MM.1S (cell line): ENCODE measurements around the gene ACTN4.
"Not testable (repeated sequence)": the region's sequence is repeated elsewhere in the genome, so short reads cannot be mapped to it uniquely, and the experiment has no call there.

ENCODE experiments used
- DNase-seq: peaks from one replicate; pipeline ENCODE4 v3.0.0-alpha.2; 2015
- H2AFZ ChIP-seq: fragments of 300-600 bp; sonication (generic); 2 replicates; pipeline ENCODE4 v1.6.0; 2016; ENCODE audit warnings: antibody characterized with exemption, low read length
- H3F3A ChIP-seq: fragments of 300-600 bp; sonication (generic); 2 replicates; pipeline ENCODE4 v1.6.1; 2016; ENCODE audit warnings: mild to moderate bottlenecking, antibody characterized with exemption, low read length, moderate library complexity, mixed read lengths; ENCODE audit not compliant: insufficient read depth
- H3K27ac ChIP-seq: fragments of 300-600 bp; sonication (generic); 2 replicates; pipeline ENCODE4 v1.5.1; 2016; ENCODE audit warnings: mild to moderate bottlenecking, low read length
- H3K27me3 ChIP-seq: fragments of 300-600 bp; sonication (generic); replicated peaks from 2 replicates; pipeline ENCODE4 v1.6.0; 2016; ENCODE audit warnings: low read length; ENCODE audit not compliant: insufficient read depth
- H3K36me3 ChIP-seq: fragments of 300-600 bp; sonication (generic); replicated peaks from 2 replicates; pipeline ENCODE4 v1.6.1; 2016; ENCODE audit warnings: mild to moderate bottlenecking, low read length, mixed read lengths; ENCODE audit not compliant: insufficient read depth
- H3K4me1 ChIP-seq: fragments of 300-600 bp; sonication (generic); 2 replicates; pipeline ENCODE4 v1.6.1; 2016; ENCODE audit warnings: low read length, mixed read lengths
- H3K4me2 ChIP-seq: fragments of 300-600 bp; sonication (generic); 2 replicates; pipeline ENCODE4 v1.6.0; 2016; ENCODE audit warnings: low read depth, low read length
- H3K4me3 ChIP-seq: fragments of 300-600 bp; sonication (generic); 2 replicates; pipeline ENCODE4 v1.5.1; 2016; ENCODE audit warnings: low read length, mixed read lengths
- H3K79me2 ChIP-seq: fragments of 300-600 bp; sonication (generic); 2 replicates; pipeline ENCODE4 v1.6.1; 2016; ENCODE audit warnings: mixed run types, low read length, mixed read lengths
- H3K9ac ChIP-seq: fragments of 300-600 bp; sonication (generic); 2 replicates; pipeline ENCODE4 v1.6.1; 2016; ENCODE audit warnings: low read length, mixed read lengths
- H3K9me2 ChIP-seq: fragments of 300-600 bp; sonication (generic); replicated peaks from 2 replicates; pipeline ENCODE4 v1.6.1; 2016; ENCODE audit warnings: mild to moderate bottlenecking, low read length, mixed read lengths; ENCODE audit not compliant: insufficient read depth
- H3K9me3 ChIP-seq: fragments of 300-600 bp; sonication (generic); replicated peaks from 2 replicates; pipeline ENCODE4 v1.6.1; 2016; ENCODE audit warnings: mild to moderate bottlenecking, low read length, mixed read lengths; ENCODE audit not compliant: insufficient read depth
- H4K20me1 ChIP-seq: fragments of 300-600 bp; sonication (generic); 2 replicates; pipeline ENCODE4 v1.6.1; 2016; ENCODE audit warnings: mild to moderate bottlenecking, low read length, moderate library complexity, mixed read lengths; ENCODE audit not compliant: insufficient read depth
- EZH2 ChIP-seq: fragments of 300-600 bp; sonication (generic); optimal IDR thresholded peaks from 2 replicates; pipeline ENCODE3; 2017; ENCODE audit warnings: low read depth, mild to moderate bottlenecking, antibody characterized with exemption, low read length, mixed read lengths
- EZH2phosphoT487 ChIP-seq: fragments of 300-600 bp; sonication (generic); IDR thresholded peaks from 2 replicates; pipeline ENCODE4 v1.6.1; 2018; ENCODE audit warnings: antibody characterized with exemption, low read length
- TF ChIP-seq, protein P1 (sequence below): fragments of 300-600 bp; sonication (generic); IDR thresholded peaks from 2 replicates; pipeline ENCODE4 v1.5.1; 2016; ENCODE audit warnings: antibody characterized with exemption, low read length, mixed read lengths

ACTN4 gene

DNA sequence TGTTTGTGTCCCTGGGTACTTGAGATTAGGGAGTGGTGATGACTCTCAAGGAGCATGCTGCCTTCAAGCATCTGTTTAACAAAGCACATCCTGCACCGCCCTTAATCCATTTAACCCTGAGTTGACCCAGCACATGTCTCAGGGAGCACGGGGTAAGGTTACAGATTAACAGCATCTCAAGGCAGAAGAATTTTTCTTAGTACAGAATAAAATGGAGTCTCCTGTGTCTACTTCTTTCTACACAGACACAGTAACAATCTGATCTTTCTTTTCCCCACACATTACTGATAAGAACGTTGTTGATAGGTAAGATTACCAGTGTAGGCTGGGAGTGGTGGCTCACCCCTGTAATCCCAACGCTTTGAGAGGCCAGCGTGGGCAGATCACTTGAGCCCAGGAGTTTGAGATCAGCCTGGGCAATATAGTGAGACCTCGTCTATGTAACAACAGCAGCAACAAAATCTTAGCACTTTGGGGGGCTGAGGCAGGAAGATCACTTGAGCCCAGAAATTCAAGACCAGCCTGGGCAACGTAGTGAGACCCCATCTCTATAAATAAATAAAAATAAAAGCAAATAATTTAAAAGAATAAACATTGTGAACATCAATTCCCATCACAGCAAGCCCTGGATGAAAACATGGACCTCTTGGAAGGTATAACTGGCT lies 15.5 kb upstream of the ACTN4 start:
- not testable (repeated sequence) for H3K27me3 ChIP-seq, H3K79me2 ChIP-seq, H3K36me3 ChIP-seq, H3K4me3 ChIP-seq, H4K20me1 ChIP-seq, H3K4me2 ChIP-seq, H2AFZ ChIP-seq, H3K9ac ChIP-seq, DNase-seq, H3F3A ChIP-seq, H3K27ac ChIP-seq, H3K4me1 ChIP-seq, H3K9me2 ChIP-seq, H3K9me3 ChIP-seq

DNA sequence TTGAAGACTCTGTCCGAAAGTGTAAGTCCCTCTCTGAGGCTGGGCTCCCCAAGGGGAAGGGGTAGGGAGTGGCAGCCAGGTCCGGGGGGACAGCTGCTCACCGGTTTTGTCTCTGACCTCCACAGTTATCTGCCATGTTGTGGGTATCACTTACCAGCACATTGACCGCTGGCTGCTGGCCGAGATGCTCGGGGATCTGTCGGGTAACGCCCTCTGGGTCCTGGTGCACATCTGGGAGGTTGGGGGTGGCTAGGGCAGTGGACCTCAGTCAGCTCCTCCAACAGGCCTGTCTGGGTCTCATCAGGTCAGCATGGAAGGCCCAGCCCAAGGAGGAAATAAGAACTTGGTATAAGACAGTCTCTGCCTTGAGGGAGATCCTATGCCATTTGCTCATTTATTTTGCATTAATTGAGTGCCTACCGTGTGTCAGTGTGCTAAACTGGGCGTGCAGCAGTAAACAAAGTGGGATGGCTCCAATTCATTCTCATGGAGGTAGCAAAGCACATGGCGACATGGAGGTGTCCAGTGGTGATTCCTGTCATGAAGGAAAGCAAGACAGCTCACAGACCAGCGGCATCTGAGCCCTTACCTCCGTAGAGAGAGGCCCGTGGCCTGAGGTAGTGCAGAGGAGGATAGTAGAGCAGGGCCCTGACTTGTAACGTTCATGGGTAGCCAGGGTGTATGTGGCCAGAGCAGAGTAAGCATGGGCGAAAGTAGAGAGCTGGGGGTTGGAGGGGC lies 14.8 kb upstream of the ACTN4 start:
- H3K9me2 ChIP-seq = no peaks in the 10 kb centered on the region
- no peaks in the 10 kb centered on the region; the same call in 1 of the 2 replicates for H3F3A ChIP-seq
- H3K9ac ChIP-seq = no peak overlapping the region
- no peak overlapping the region for H3K4me3 ChIP-seq
- no peak overlapping the region for H2AFZ ChIP-seq
- H3K79me2 ChIP-seq = no peaks in the 10 kb centered on the region
- TF ChIP-seq, protein P1, sequence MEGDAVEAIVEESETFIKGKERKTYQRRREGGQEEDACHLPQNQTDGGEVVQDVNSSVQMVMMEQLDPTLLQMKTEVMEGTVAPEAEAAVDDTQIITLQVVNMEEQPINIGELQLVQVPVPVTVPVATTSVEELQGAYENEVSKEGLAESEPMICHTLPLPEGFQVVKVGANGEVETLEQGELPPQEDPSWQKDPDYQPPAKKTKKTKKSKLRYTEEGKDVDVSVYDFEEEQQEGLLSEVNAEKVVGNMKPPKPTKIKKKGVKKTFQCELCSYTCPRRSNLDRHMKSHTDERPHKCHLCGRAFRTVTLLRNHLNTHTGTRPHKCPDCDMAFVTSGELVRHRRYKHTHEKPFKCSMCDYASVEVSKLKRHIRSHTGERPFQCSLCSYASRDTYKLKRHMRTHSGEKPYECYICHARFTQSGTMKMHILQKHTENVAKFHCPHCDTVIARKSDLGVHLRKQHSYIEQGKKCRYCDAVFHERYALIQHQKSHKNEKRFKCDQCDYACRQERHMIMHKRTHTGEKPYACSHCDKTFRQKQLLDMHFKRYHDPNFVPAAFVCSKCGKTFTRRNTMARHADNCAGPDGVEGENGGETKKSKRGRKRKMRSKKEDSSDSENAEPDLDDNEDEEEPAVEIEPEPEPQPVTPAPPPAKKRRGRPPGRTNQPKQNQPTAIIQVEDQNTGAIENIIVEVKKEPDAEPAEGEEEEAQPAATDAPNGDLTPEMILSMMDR = no peak
- TF ChIP-seq EZH2phosphoT487 = no peak
- TF ChIP-seq EZH2 = no peak
- no peaks in the 10 kb centered on the region for H3K9me3 ChIP-seq
- no peaks in the 10 kb centered on the region for H3K36me3 ChIP-seq
- H3K27ac ChIP-seq = no peak overlapping the region
- H3K4me1 ChIP-seq = peaks cover 6% of the 10 kb centered on the region
- DNase-seq = no peak
- H3K27me3 ChIP-seq = no peaks in the 10 kb centered on the region
- H3K4me2 ChIP-seq = no peak overlapping the region
- H4K20me1 ChIP-seq = no peaks in the 10 kb centered on the region

DNA sequence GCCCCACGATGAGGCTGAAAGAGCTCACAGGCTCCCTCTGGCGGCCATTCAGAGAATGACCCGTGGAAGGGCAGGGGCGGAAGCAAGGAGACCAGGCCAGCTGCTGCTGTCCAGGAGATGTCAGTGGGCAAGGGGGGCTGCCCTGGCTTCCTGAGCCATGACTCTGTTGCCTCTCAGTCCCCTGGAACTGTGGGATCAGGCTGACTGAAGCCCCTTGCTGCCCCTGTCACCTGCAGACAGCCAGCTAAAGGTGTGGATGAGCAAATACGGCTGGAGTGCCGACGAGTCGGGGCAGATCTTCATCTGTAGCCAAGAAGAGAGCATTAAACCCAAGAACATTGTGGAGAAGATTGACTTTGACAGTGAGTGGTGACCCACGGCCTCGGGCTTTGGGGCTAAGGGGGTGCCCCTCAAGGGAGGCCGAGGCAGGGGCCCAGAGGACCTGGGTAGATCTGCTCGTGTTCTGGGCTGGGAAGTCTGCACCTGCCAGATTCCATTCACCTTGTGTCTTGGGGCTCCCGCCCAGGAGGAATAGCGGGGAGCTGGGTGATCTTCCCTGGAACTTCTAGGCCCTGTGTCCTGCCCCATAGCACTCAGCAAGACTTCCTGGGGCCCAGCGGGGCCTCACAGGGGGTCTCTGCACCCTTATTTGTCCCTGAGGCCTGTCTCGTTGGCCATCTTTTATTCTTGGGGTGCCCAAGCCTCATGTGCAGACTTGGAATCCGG lies 12.5 kb upstream of the ACTN4 start:
- H3K27me3 ChIP-seq = no peaks in the 10 kb centered on the region
- H3F3A ChIP-seq = no peaks in the 10 kb centered on the region; the same call in 1 of the 2 replicates
- no peak overlapping the region for H3K4me3 ChIP-seq
- no peaks in the 10 kb centered on the region for H3K79me2 ChIP-seq
- no peak overlapping the region for H3K4me2 ChIP-seq
- no peak for TF ChIP-seq EZH2phosphoT487
- TF ChIP-seq, protein P1 = peak; percentile 88
- H2AFZ ChIP-seq = no peak overlapping the region
- no peaks in the 10 kb centered on the region for H4K20me1 ChIP-seq
- no peaks in the 10 kb centered on the region for H3K36me3 ChIP-seq
- H3K9me2 ChIP-seq = no peaks in the 10 kb centered on the region
- H3K9me3 ChIP-seq = no peaks in the 10 kb centered on the region
- DNase-seq = peak; percentile 54
- H3K9ac ChIP-seq = no peak overlapping the region
- peaks cover 6% of the 10 kb centered on the region for H3K4me1 ChIP-seq
- no peak overlapping the region for H3K27ac ChIP-seq
